MM.1S (cell line): Measurements from ENCODE around the gene DYRK1B.

Experiments used
- EZH2 ChIP-seq: fragments of 300-600 bp; sonication (generic); optimal IDR thresholded peaks from 2 replicates; pipeline ENCODE3; 2017; ENCODE audit warnings: low read depth, mild to moderate bottlenecking, antibody characterized with exemption, low read length, mixed read lengths
- EZH2phosphoT487 ChIP-seq: fragments of 300-600 bp; sonication (generic); IDR thresholded peaks from 2 replicates; pipeline ENCODE4 v1.6.1; 2018; ENCODE audit warnings: antibody characterized with exemption, low read length
- TF ChIP-seq, protein P1 (sequence below): fragments of 300-600 bp; sonication (generic); IDR thresholded peaks from 2 replicates; pipeline ENCODE4 v1.5.1; 2016; ENCODE audit warnings: antibody characterized with exemption, low read length, mixed read lengths

DNA sequence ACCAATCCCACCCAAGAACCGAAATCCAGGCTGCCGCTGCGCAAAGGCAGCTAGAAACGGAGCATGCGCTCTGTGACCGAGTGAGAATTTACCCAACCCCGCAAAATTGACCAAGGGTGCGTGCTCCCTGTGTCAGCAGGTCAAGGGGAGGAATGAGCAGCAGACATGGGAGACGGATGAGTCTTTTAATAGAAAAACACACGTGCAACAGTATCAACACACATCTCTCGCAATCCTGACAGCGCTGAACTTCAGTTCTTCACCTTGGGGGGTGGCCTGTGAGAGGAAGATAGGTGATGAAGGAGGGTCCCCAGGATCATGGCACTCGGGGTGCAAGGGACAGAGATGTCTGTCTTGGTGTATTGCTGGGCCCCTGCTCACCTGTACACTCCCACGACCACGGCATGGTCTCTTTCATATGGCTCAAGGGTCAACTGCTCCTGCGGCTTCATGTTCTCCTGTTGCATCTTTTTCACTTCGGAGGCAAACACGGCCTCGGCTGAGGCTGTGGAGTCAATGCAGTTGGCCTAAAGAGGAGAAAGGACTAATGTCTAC is 402 bp upstream of the DYRK1B start:
- TF ChIP-seq, protein P1, sequence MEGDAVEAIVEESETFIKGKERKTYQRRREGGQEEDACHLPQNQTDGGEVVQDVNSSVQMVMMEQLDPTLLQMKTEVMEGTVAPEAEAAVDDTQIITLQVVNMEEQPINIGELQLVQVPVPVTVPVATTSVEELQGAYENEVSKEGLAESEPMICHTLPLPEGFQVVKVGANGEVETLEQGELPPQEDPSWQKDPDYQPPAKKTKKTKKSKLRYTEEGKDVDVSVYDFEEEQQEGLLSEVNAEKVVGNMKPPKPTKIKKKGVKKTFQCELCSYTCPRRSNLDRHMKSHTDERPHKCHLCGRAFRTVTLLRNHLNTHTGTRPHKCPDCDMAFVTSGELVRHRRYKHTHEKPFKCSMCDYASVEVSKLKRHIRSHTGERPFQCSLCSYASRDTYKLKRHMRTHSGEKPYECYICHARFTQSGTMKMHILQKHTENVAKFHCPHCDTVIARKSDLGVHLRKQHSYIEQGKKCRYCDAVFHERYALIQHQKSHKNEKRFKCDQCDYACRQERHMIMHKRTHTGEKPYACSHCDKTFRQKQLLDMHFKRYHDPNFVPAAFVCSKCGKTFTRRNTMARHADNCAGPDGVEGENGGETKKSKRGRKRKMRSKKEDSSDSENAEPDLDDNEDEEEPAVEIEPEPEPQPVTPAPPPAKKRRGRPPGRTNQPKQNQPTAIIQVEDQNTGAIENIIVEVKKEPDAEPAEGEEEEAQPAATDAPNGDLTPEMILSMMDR, result no peak
- TF ChIP-seq EZH2phosphoT487 (no peak), EZH2 (no peak)
